Measurements from ENCODE around the gene PCNX1. TPM values are rescaled to one million over a fixed set of nuclear protein-coding genes. Genes with fewer than 3 reads are reported as not detected.
"Not testable (repeated sequence)": the region's sequence is repeated elsewhere in the genome, so short reads cannot be mapped to it uniquely, and the experiment has no call there.

The PCNX1 gene
- total RNA-seq, 4 donors from 2014 or later: 9.1 to 41.8 (median 18.9) TPM

- 88 to 92% methylated on average over 4 of the region's 4 CpGs for whole genome bisulfite sequencing, 2 donors
- H3K4me1 ChIP-seq: no peaks in the 10 kb centered on the region
- H3K4me3 ChIP-seq: no peak overlapping the region
- no peak overlapping the region for H3K27ac ChIP-seq
- intact Hi-C loops (cut with DNase I): no loop called here
- peaks cover 0 to 27% (median 0%) of the 10 kb centered on the region in 3 donors for H3K36me3 ChIP-seq
- H3K27me3 ChIP-seq: no peaks in the 10 kb centered on the region
- no peak for DNase-seq
- no peak for TF ChIP-seq CTCF (IDR thresholded peaks at IDR 0.05)
- TF ChIP-seq POLR2A (IDR thresholded peaks at IDR 0.05): no peak
- H3K9me3 ChIP-seq: no peaks in the 10 kb centered on the region
Observed at GRCh38 chr14:71005076-71005475, 97.8 kb downstream of the PCNX1 start.

- 56 to 58% methylated on average over 2 of the region's 2 CpGs for WGBS, 2 donors
- no peaks in the 10 kb centered on the region for H3K27me3 ChIP-seq
- intact Hi-C loops (cut with DNase I): no loop called here
- H3K36me3 ChIP-seq: peaks cover 0 to 27% (median 0%) of the 10 kb centered on the region in 3 donors
- H3K4me1 ChIP-seq: no peaks in the 10 kb centered on the region
- no peak for DNase-seq
- no peak overlapping the region for H3K4me3 ChIP-seq
- H3K27ac ChIP-seq: no peak overlapping the region
- TF ChIP-seq CTCF (IDR thresholded peaks at IDR 0.05) (no peak), POLR2A (IDR thresholded peaks at IDR 0.05) (no peak)
- no peaks in the 10 kb centered on the region for H3K9me3 ChIP-seq
Observed at GRCh38 chr14:71006200-71006563, 98.9 kb downstream of the PCNX1 start.

GRCh38 chr14:71011479-71011878 lies 104.2 kb downstream of the PCNX1 start:
- DNase-seq: no peak
- Histone ChIP-seq H3K4me3 (no peak overlapping the region), H3K27me3 (no peaks in the 10 kb centered on the region), H3K4me1 (no peaks in the 10 kb centered on the region), H3K27ac (no peak overlapping the region), H3K9me3 (no peaks in the 10 kb centered on the region), H3K36me3 (peaks cover 0 to 39% (median 0%) of the 10 kb centered on the region in 3 donors)
- TF ChIP-seq POLR2A (IDR thresholded peaks at IDR 0.05): no peak
- no peak for TF ChIP-seq CTCF (IDR thresholded peaks at IDR 0.05)
- intact Hi-C loops (cut with DNase I): no loop called here
- WGBS, 2 donors: 87 to 94% methylated on average over 1 of the region's 1 CpG

- peaks cover 0 to 39% (median 0%) of the 10 kb centered on the region in 3 donors for H3K36me3 ChIP-seq
- no peak overlapping the region for H3K4me3 ChIP-seq
- no peaks in the 10 kb centered on the region for H3K9me3 ChIP-seq
- no peak for DNase-seq
- no peaks in the 10 kb centered on the region for H3K4me1 ChIP-seq
- no peaks in the 10 kb centered on the region for H3K27me3 ChIP-seq
- H3K27ac ChIP-seq: no peak overlapping the region
- intact Hi-C loops (cut with DNase I): no loop called here
- 91 to 94% methylated on average over 4 of the region's 4 CpGs for WGBS, 2 donors
- no peak for TF ChIP-seq CTCF (IDR thresholded peaks at IDR 0.05)
- no peak for TF ChIP-seq POLR2A (IDR thresholded peaks at IDR 0.05)
Observed at GRCh38 chr14:71012888-71013287, 105.6 kb downstream of the PCNX1 start.

GRCh38 chr14:71013551-71014192 lies 106.4 kb downstream of the PCNX1 start:
- Histone ChIP-seq H3K4me3 (no peak overlapping the region), H3K9me3 (no peaks in the 10 kb centered on the region), H3K27ac (no peak overlapping the region), H3K36me3 (peaks cover 0 to 39% (median 0%) of the 10 kb centered on the region in 3 donors), H3K27me3 (no peaks in the 10 kb centered on the region), H3K4me1 (no peaks in the 10 kb centered on the region)
- TF ChIP-seq CTCF (IDR thresholded peaks at IDR 0.05) (no peak), POLR2A (IDR thresholded peaks at IDR 0.05) (no peak)
- DNase-seq: no peak
- intact Hi-C loops (cut with DNase I): no loop called here
- whole genome bisulfite sequencing, 2 donors: 29 to 67% methylated on average over 1 of the region's 1 CpG

GRCh38 chr14:71019917-71020316 lies 112.7 kb downstream of the PCNX1 start:
- DNase-seq; H3K4me1 ChIP-seq; H3K4me3 ChIP-seq; H3K27ac ChIP-seq; H3K9me3 ChIP-seq; intact Hi-C loops (cut with DNase I); H3K27me3 ChIP-seq: not testable (repeated sequence)
- peaks cover 0 to 40% (median 0%) of the 10 kb centered on the region in 3 donors for H3K36me3 ChIP-seq
- WGBS, 2 donors: 91 to 100% methylated on average over 2 to 3 of the region's 3 CpGs

Measured in esophagus squamous epithelium (tissue), 5 donors.